Measurements from ENCODE around the gene CAMK1D. TPM values are rescaled to one million over a fixed set of nuclear protein-coding genes. Genes with fewer than 3 reads are reported as not detected.
"Not testable (repeated sequence)": the region's sequence is repeated elsewhere in the genome, so short reads cannot be mapped to it uniquely, and the experiment has no call there.

The CAMK1D gene
- total RNA-seq, 1 donor: 11.2 TPM

- Histone ChIP-seq H3K9me3 (ENCODE audit: low read depth, low read length) (no peaks in the 10 kb centered on the region), H3K4me1 (ENCODE audit: insufficient read depth, low read length) (no peaks in the 10 kb centered on the region), H3K4me3 (ENCODE audit: insufficient read depth, low read length) (no peak overlapping the region), H4K20me1 (ENCODE audit: insufficient read depth, low read length) (no peaks in the 10 kb centered on the region), H2AFZ (ENCODE audit: low read length) (no peak overlapping the region), H3K36me3 (ENCODE audit: insufficient read depth, low read length) (no peaks in the 10 kb centered on the region), H3K27me3 (ENCODE audit: insufficient read depth, low read length) (no peaks in the 10 kb centered on the region), H3K4me2 (ENCODE audit: insufficient read depth, low read length) (no peak overlapping the region), H3K79me2 (ENCODE audit: insufficient read depth, low read length) (no peaks in the 10 kb centered on the region), H3K27ac (ENCODE audit: low read depth, low read length) (no peak overlapping the region)
- TF ChIP-seq CTCF (IDR thresholded peaks at IDR 0.05; ENCODE audit: extremely low read depth, low read depth, low read length): no peak
- DNase-seq (ENCODE audit: insufficient read length, low spot score, missing footprints): no peak
Observed at GRCh38 chr10:12322583-12323131, 26.7 kb upstream of the CAMK1D start.

- Histone ChIP-seq H2AFZ (ENCODE audit: low read length) (no peak overlapping the region), H3K36me3 (ENCODE audit: insufficient read depth, low read length) (no peaks in the 10 kb centered on the region), H3K9me3 (ENCODE audit: low read depth, low read length) (no peaks in the 10 kb centered on the region), H3K79me2 (ENCODE audit: insufficient read depth, low read length) (no peaks in the 10 kb centered on the region), H3K27me3 (ENCODE audit: insufficient read depth, low read length) (no peaks in the 10 kb centered on the region), H3K27ac (ENCODE audit: low read depth, low read length) (no peak overlapping the region), H3K4me1 (ENCODE audit: insufficient read depth, low read length) (no peaks in the 10 kb centered on the region), H3K4me2 (ENCODE audit: insufficient read depth, low read length) (no peak overlapping the region), H3K4me3 (ENCODE audit: insufficient read depth, low read length) (no peak overlapping the region), H4K20me1 (ENCODE audit: insufficient read depth, low read length) (no peaks in the 10 kb centered on the region)
- no peak for DNase-seq (ENCODE audit: insufficient read length, low spot score, missing footprints)
- TF ChIP-seq CTCF (IDR thresholded peaks at IDR 0.05; ENCODE audit: extremely low read depth, low read depth, low read length): no peak
Observed at GRCh38 chr10:12324530-12324929, 24.8 kb upstream of the CAMK1D start.

GRCh38 chr10:12327074-12327473 is 22.3 kb upstream of the CAMK1D start:
- Histone ChIP-seq H2AFZ (ENCODE audit: low read length) (no peak overlapping the region), H3K9me3 (ENCODE audit: low read depth, low read length) (no peaks in the 10 kb centered on the region), H3K27ac (ENCODE audit: low read depth, low read length) (no peak overlapping the region), H3K4me3 (ENCODE audit: insufficient read depth, low read length) (no peak overlapping the region), H4K20me1 (ENCODE audit: insufficient read depth, low read length) (no peaks in the 10 kb centered on the region), H3K4me1 (ENCODE audit: insufficient read depth, low read length) (no peaks in the 10 kb centered on the region), H3K4me2 (ENCODE audit: insufficient read depth, low read length) (no peak overlapping the region), H3K27me3 (ENCODE audit: insufficient read depth, low read length) (no peaks in the 10 kb centered on the region), H3K79me2 (ENCODE audit: insufficient read depth, low read length) (no peaks in the 10 kb centered on the region), H3K36me3 (ENCODE audit: insufficient read depth, low read length) (no peaks in the 10 kb centered on the region)
- TF ChIP-seq CTCF (IDR thresholded peaks at IDR 0.05; ENCODE audit: extremely low read depth, low read depth, low read length): no peak
- DNase-seq (ENCODE audit: insufficient read length, low spot score, missing footprints): no peak

- no peaks in the 10 kb centered on the region for H3K9me3 ChIP-seq (ENCODE audit: low read depth, low read length)
- no peak overlapping the region for H3K27ac ChIP-seq (ENCODE audit: low read depth, low read length)
- H3K4me3 ChIP-seq (ENCODE audit: insufficient read depth, low read length): no peak overlapping the region
- H2AFZ ChIP-seq (ENCODE audit: low read length): no peak overlapping the region
- no peak for DNase-seq (ENCODE audit: insufficient read length, low spot score, missing footprints)
- no peaks in the 10 kb centered on the region for H3K27me3 ChIP-seq (ENCODE audit: insufficient read depth, low read length)
- TF ChIP-seq CTCF (IDR thresholded peaks at IDR 0.05; ENCODE audit: extremely low read depth, low read depth, low read length): no peak
- H4K20me1 ChIP-seq (ENCODE audit: insufficient read depth, low read length): no peaks in the 10 kb centered on the region
- no peaks in the 10 kb centered on the region for H3K36me3 ChIP-seq (ENCODE audit: insufficient read depth, low read length)
- no peaks in the 10 kb centered on the region for H3K4me1 ChIP-seq (ENCODE audit: insufficient read depth, low read length)
- H3K79me2 ChIP-seq (ENCODE audit: insufficient read depth, low read length): no peaks in the 10 kb centered on the region
- H3K4me2 ChIP-seq (ENCODE audit: insufficient read depth, low read length): no peak overlapping the region
Observed at GRCh38 chr10:12327476-12327875, 21.9 kb upstream of the CAMK1D start.

GRCh38 chr10:12328312-12328711 is 21.0 kb upstream of the CAMK1D start:
- H3K4me2 ChIP-seq (ENCODE audit: insufficient read depth, low read length); H2AFZ ChIP-seq (ENCODE audit: low read length); H3K9me3 ChIP-seq (ENCODE audit: low read depth, low read length); H3K4me3 ChIP-seq (ENCODE audit: insufficient read depth, low read length); DNase-seq (ENCODE audit: insufficient read length, low spot score, missing footprints); H3K36me3 ChIP-seq (ENCODE audit: insufficient read depth, low read length); H3K27ac ChIP-seq (ENCODE audit: low read depth, low read length); H4K20me1 ChIP-seq (ENCODE audit: insufficient read depth, low read length); H3K79me2 ChIP-seq (ENCODE audit: insufficient read depth, low read length); H3K4me1 ChIP-seq (ENCODE audit: insufficient read depth, low read length); H3K27me3 ChIP-seq (ENCODE audit: insufficient read depth, low read length): not testable (repeated sequence)

All from osteoblast (primary cell).